IPS-NIHi7 (cell line): ENCODE data around the gene REEP3.
"Not testable (repeated sequence)": the region's sequence is repeated elsewhere in the genome, so short reads cannot be mapped to it uniquely, and the experiment has no call there.

ENCODE experiments used
- DNase-seq: peaks from one replicate; pipeline ENCODE4 v3.0.0; 2012; ENCODE audit warnings: mixed read lengths; ENCODE audit errors: extremely low spot score

REEP3 gene

GRCh38 chr10:63520500-63521415 lies at the start of gene REEP3:
Gene REEP3, plus strand, starts transcription at chr10:63521401. Its CDS starts 145 bp downstream, at chr10:63521546.
- DNase-seq = peak; percentile 81

GRCh38 chr10:63474488-63474887 lies 46.7 kb upstream of the REEP3 start:
- DNase-seq = no peak

- no peak for DNase-seq
Measured at GRCh38 chr10:63477927-63478326, 43.3 kb upstream of the REEP3 start.

GRCh38 chr10:63478564-63478963 lies 42.6 kb upstream of the REEP3 start:
- DNase-seq = peak; percentile 56

- DNase-seq = no peak
Measured at GRCh38 chr10:63480237-63480636, 41.0 kb upstream of the REEP3 start.

- DNase-seq = no peak
Measured at GRCh38 chr10:63481815-63482421, 39.3 kb upstream of the REEP3 start.

GRCh38 chr10:63483983-63484382 lies 37.2 kb upstream of the REEP3 start:
- no peak for DNase-seq

- no peak for DNase-seq
Measured at GRCh38 chr10:63487990-63488389, 33.2 kb upstream of the REEP3 start.

- no peak for DNase-seq
Measured at GRCh38 chr10:63489838-63490237, 31.4 kb upstream of the REEP3 start.

GRCh38 chr10:63491588-63492316 lies 29.4 kb upstream of the REEP3 start:
- peak; percentile 8 for DNase-seq

GRCh38 chr10:63492317-63492690 lies 28.9 kb upstream of the REEP3 start:
- not testable (repeated sequence) for DNase-seq

GRCh38 chr10:63493004-63493403 lies 28.2 kb upstream of the REEP3 start:
- DNase-seq = no peak

- DNase-seq = no peak
Measured at GRCh38 chr10:63494951-63495350, 26.2 kb upstream of the REEP3 start.

- no peak for DNase-seq
Measured at GRCh38 chr10:63496561-63496960, 24.6 kb upstream of the REEP3 start.

GRCh38 chr10:63497321-63497720 lies 23.9 kb upstream of the REEP3 start:
- no peak for DNase-seq

GRCh38 chr10:63498665-63499064 lies 22.5 kb upstream of the REEP3 start:
- no peak for DNase-seq

- DNase-seq = not testable (repeated sequence)
Measured at GRCh38 chr10:63500551-63500950, 20.6 kb upstream of the REEP3 start.

- no peak for DNase-seq
Measured at GRCh38 chr10:63501954-63502353, 19.2 kb upstream of the REEP3 start.

- no peak for DNase-seq
Measured at GRCh38 chr10:63502832-63503231, 18.4 kb upstream of the REEP3 start.

GRCh38 chr10:63503395-63503794 lies 17.8 kb upstream of the REEP3 start:
- no peak for DNase-seq

GRCh38 chr10:63504145-63504881 lies 16.9 kb upstream of the REEP3 start:
- DNase-seq = peak; percentile 54

GRCh38 chr10:63505562-63505961 lies 15.6 kb upstream of the REEP3 start:
- no peak for DNase-seq
